ENCODE data around the gene MIA. TPM values are rescaled to one million over a fixed set of nuclear protein-coding genes. Genes with fewer than 3 reads are reported as not detected.

MIA gene
- total and polyA plus RNA-seq, 9 of the 15 experiments (the other 6 are each of a cell fraction or from before 2014, with no cell fraction given): 0.21 TPM; not detected in 8

GRCh38 chr19:40805258-40805868 is 30.0 kb downstream of the MIA start:
- no TSS peak for BruUV-seq (replicated peaks)
- ATAC-seq: no peak

More at GRCh38 chr19:40805258-40805868, 30.0 kb downstream of the MIA start:
- intact Hi-C loops (cut with micrococcal nuclease) (loop anchor here (5.0 kb wide), 1 partner anchor 143 kb away; no protein-coding TSS in a partner anchor), in situ Hi-C loops (cut with MboI) (no loop called here)
- Histone ChIP-seq H4K20me1 (replicated peaks; ENCODE audit: control insufficient read depth, insufficient read depth, low read length) (peaks cover 58% of the 10 kb centered on the region), H3K27ac (ENCODE audit: extremely low read depth, low read depth, low read length) (peak overlapping the region; percentile 14; the same call in 1 of the 3 replicates), H3K9ac (ENCODE audit: insufficient read depth in 1 of 2, low read depth in 2 of 2, low read length in 2 of 2) (peak overlapping the region in 1 of 2 experiments; percentile 64; a peak in 2 of 4 replicates), H3K4me2 (ENCODE audit: insufficient read depth, low read length) (no peak overlapping the region), H3K9me3 (replicated peaks; ENCODE audit: control insufficient read depth, insufficient read depth, low read depth, low read length) (no peaks in the 10 kb centered on the region), H3K4me1 (replicated peaks in 1 of 2; ENCODE audit: control insufficient read depth in 2 of 2, insufficient read depth in 2 of 2, low read length in 2 of 2) (peaks cover 45 to 82% of the 10 kb centered on the region in 2 experiments), H3K4me3 (no peak overlapping the region), H3K27me3 (ENCODE audit: control insufficient read depth in 2 of 2, insufficient read depth in 2 of 2, low read length in 2 of 2) (no peaks in the 10 kb centered on the region), H3K36me3 (ENCODE audit: control insufficient read depth, insufficient read depth, low read length) (peaks cover 92% of the 10 kb centered on the region), H2AFZ (ENCODE audit: low read depth, low read length) (no peak overlapping the region), H3K79me2 (ENCODE audit: control insufficient read depth, insufficient read depth, low read length) (peaks cover 77% of the 10 kb centered on the region), H3K9me1 (ENCODE audit: control insufficient read depth, insufficient read depth, low read length) (peaks cover 24% of the 10 kb centered on the region)
- ChIA-PET POLR2A (interaction anchor here (0.6 to 3.7 kb wide), 9 partner anchors 19 to 1562 kb away, joined by 3 to 26 read pairs (median 3); partner anchors contain the start of gene RAB4B), CTCF (ENCODE audit: low intra/inter-chr PET ratio) (no interaction called here)
- no peak for TF ChIP-seq NFE2L1 (tag; IDR thresholded peaks at IDR 0.05; ENCODE audit: borderline replicate concordance, low read depth)
- TF ChIP-seq ZBTB17 (CRISPR knock-in tag; IDR thresholded peaks at IDR 0.05): no peak
- no peak for TF ChIP-seq ZNF668 (CRISPR knock-in tag; IDR thresholded peaks at IDR 0.05)
- TF ChIP-seq HMGN3 (IDR thresholded peaks at IDR 0.05; ENCODE audit: borderline replicate concordance, extremely low read depth, insufficient read length, low read depth, low read length): no peak
- no peak for TF ChIP-seq FOXO4 (CRISPR knock-in tag; IDR thresholded peaks at IDR 0.05)
- DNase-seq (ENCODE audit: extremely low read depth in 1 of 4, low spot score in 3 of 4) (no peak), FAIRE-seq (peak; percentile 11)
- WGBS (ENCODE audit: insufficient coverage, low coverage, missing lambda C conversion rate): 68% methylated on average over 2 of the region's 2 CpGs

All from K562 (cell line).